Measurements from ENCODE around the gene AGMO.

- no peak for TF ChIP-seq CTCF (IDR thresholded peaks at IDR 0.05)
- no peak for TF ChIP-seq POLR2A (IDR thresholded peaks at IDR 0.05)
Measured at GRCh38 chr7:15403751-15404150, 158.1 kb downstream of the AGMO start.
